Measurements from ENCODE around the gene FAM217B. TPM values are rescaled to one million over a fixed set of nuclear protein-coding genes. Genes with fewer than 3 reads are reported as not detected.

FAM217B gene
- total RNA-seq, 1 donor from 2014 or later: 15.1 TPM

DNA sequence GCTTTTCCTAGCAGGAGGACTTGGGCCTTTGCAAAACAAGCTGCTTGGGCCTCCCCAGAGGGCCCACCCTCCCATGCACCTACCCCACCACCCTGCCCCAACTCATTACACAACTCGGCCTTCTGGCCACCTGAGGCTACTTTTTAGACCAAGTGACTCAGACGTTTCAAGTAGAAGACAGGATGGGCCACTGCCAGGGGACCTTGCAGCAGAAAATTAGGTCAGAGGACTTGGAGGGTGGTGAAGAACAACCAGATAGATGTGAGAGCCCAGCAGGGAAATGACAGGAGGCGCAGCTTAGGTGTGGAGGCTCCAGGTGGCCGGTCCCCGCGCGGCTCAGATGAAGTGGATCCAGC, 1.5 kb upstream of the FAM217B start:
- no peaks in the 10 kb centered on the region for H3K9me3 Mint-ChIP-seq
- intact Hi-C loops (cut with micrococcal nuclease): no loop called here

DNA sequence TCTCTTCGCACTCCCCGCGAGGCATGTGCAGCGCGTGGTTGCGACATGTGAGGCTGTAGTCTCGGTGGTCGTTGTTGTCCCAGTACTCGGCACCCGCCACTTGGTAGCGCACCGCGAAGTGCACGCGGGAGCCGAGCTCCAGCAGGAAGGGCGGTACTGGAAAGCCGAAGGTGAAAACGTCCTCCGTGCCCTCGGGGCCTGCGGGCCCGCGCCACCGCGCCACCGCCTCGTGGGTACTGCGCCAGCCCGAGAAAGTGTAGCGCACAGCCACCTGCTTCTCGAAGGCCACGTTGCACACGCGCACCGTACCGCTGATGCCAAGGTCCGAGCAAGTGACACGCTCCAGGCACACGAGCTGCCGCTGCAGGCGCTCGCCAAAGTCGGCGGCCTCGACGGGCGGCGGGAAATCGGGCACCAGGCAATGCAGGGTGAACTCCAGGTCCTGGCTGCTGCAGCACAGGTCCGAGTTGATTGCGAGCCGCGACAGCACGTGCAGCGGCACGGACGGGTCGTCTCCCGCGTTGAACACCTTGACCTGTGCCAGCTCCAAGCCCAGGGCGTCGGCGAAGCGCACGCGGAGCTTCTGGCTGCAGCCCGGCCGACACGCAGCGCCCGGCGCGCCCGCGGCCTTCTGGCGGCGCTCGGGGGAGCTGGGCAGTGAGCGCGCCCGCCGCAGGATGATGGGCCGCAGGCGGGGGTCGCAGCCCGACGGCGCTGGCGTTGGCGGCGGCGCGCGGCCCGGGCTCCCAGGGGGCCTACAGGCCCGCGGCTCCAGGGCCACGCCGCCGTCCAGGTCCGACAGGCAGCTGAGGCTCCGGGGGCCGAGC, 924 bp upstream of the FAM217B start:
- ATAC-seq (ENCODE audit: low read depth) (no peak), DNase-seq (peak; percentile 20)
- Mint-ChIP-seq H3K36me3 (ENCODE audit: low read depth) (peaks cover 27% of the 10 kb centered on the region), H3K9me3 (no peaks in the 10 kb centered on the region), H3K27ac (no peak overlapping the region), H3K4me3 (peak overlapping the region; percentile 97), H3K4me1 (peaks cover 39% of the 10 kb centered on the region), H3K27me3 (no peaks in the 10 kb centered on the region)
- CTCF ChIA-PET: interaction anchor here (1.0 to 1.5 kb wide), 2 partner anchors 9 to 323 kb away, joined by 3 to 4 read pairs; no protein-coding TSS in a partner anchor
- intact Hi-C loops (cut with micrococcal nuclease): no loop called here
- TF ChIP-seq, protein P1, sequence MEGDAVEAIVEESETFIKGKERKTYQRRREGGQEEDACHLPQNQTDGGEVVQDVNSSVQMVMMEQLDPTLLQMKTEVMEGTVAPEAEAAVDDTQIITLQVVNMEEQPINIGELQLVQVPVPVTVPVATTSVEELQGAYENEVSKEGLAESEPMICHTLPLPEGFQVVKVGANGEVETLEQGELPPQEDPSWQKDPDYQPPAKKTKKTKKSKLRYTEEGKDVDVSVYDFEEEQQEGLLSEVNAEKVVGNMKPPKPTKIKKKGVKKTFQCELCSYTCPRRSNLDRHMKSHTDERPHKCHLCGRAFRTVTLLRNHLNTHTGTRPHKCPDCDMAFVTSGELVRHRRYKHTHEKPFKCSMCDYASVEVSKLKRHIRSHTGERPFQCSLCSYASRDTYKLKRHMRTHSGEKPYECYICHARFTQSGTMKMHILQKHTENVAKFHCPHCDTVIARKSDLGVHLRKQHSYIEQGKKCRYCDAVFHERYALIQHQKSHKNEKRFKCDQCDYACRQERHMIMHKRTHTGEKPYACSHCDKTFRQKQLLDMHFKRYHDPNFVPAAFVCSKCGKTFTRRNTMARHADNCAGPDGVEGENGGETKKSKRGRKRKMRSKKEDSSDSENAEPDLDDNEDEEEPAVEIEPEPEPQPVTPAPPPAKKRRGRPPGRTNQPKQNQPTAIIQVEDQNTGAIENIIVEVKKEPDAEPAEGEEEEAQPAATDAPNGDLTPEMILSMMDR (IDR thresholded peaks at IDR 0.05): no peak
- POLR2A ChIA-PET: interaction anchor here (0.9 to 2.3 kb wide), 3 partner anchors 9 to 119 kb away, joined by 4 to 8 read pairs (median 7); no protein-coding TSS in a partner anchor

More for the DNA sequence above, 1.5 kb upstream of the FAM217B start:
- no peak for DNase-seq
- ChIA-PET POLR2A (interaction anchor here (2.3 kb wide), 1 partner anchor 10 kb away, joined by 7 read pairs; no protein-coding TSS in a partner anchor), CTCF (no interaction called here)
- H3K36me3 Mint-ChIP-seq (ENCODE audit: low read depth): peaks cover 21% of the 10 kb centered on the region
- no peaks in the 10 kb centered on the region for H3K27me3 Mint-ChIP-seq
- TF ChIP-seq, protein P1 (IDR thresholded peaks at IDR 0.05): no peak
- H3K4me1 Mint-ChIP-seq: peaks cover 40% of the 10 kb centered on the region
- no peak overlapping the region for H3K27ac Mint-ChIP-seq
- H3K4me3 Mint-ChIP-seq: peak overlapping the region; percentile 78
- ATAC-seq (ENCODE audit: low read depth): no peak

DNA sequence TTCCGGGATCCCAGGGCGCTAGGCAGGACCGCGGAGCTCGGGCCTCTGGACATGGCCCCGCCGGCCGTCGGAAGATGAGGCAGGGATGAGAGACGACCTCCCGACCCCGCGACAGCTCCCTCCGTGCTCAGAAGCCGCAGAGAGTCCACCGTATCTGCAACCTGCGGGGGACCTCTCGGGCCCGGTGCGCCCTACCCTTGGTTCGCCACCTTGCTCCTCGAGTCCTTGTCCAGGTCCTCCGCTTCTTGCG, 385 bp upstream of the FAM217B start:
- ATAC-seq (ENCODE audit: low read depth): peak; percentile 9
- Mint-ChIP-seq H3K27me3 (no peaks in the 10 kb centered on the region), H3K4me3 (peak overlapping the region; percentile 97), H3K36me3 (ENCODE audit: low read depth) (peaks cover 32% of the 10 kb centered on the region), H3K9me3 (no peaks in the 10 kb centered on the region), H3K27ac (peak overlapping the region; percentile 73), H3K4me1 (peaks cover 37% of the 10 kb centered on the region)
- DNase-seq: no peak
- CTCF ChIA-PET: interaction anchor here (0.7 to 1.5 kb wide), 4 partner anchors 9 to 322 kb away, joined by 3 to 4 read pairs (median 3); no protein-coding TSS in a partner anchor
- intact Hi-C loops (cut with micrococcal nuclease): loop anchor here (1.0 to 5.0 kb wide), 2 partner anchors 9 to 1288 kb away; partner anchors contain the start of gene STX16
- TF ChIP-seq, protein P1 (IDR thresholded peaks at IDR 0.05): no peak
- POLR2A ChIA-PET: interaction anchor here (0.9 to 2.3 kb wide), 4 partner anchors 9 to 118 kb away, joined by 3 to 8 read pairs (median 6); no protein-coding TSS in a partner anchor

DNA sequence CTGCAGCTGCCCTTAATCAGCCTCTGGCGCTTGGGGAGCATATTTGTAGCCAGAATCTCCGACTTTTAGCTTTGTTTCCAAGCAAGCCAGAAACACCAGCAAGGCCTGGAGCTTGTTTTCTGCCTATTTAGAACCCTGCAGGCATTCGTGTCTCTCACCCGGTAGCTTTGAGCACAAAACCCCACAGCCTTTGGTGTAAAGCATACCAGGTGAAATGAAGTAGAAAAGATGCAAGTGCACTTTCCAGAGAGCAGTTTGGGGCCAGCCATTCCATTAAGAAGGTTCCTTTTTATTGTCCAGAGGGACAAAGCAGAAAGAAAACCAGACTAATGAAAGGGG, 736 bp downstream of the FAM217B start:
- ChIA-PET POLR2A (interaction anchor here (2.3 kb wide), 1 partner anchor 8 kb away, joined by 7 read pairs; no protein-coding TSS in a partner anchor), CTCF (interaction anchor here (0.9 to 2.0 kb wide), 4 partner anchors 10 to 321 kb away, joined by 3 to 7 read pairs (median 3); no protein-coding TSS in a partner anchor)
- H3K4me3 Mint-ChIP-seq: peak overlapping the region; percentile 97
- peak overlapping the region; percentile 95 for H3K27ac Mint-ChIP-seq
- peaks cover 42% of the 10 kb centered on the region for H3K36me3 Mint-ChIP-seq (ENCODE audit: low read depth)
- DNase-seq (no peak), ATAC-seq (ENCODE audit: low read depth) (no peak)
- TF ChIP-seq, protein P1 (IDR thresholded peaks at IDR 0.05): no peak
- no peaks in the 10 kb centered on the region for H3K9me3 Mint-ChIP-seq
- H3K27me3 Mint-ChIP-seq: no peaks in the 10 kb centered on the region
- intact Hi-C loops (cut with micrococcal nuclease): loop anchor here (1.0 to 5.0 kb wide), 2 partner anchors 8 to 1289 kb away; partner anchors contain the start of gene STX16
- H3K4me1 Mint-ChIP-seq: peaks cover 37% of the 10 kb centered on the region

DNA sequence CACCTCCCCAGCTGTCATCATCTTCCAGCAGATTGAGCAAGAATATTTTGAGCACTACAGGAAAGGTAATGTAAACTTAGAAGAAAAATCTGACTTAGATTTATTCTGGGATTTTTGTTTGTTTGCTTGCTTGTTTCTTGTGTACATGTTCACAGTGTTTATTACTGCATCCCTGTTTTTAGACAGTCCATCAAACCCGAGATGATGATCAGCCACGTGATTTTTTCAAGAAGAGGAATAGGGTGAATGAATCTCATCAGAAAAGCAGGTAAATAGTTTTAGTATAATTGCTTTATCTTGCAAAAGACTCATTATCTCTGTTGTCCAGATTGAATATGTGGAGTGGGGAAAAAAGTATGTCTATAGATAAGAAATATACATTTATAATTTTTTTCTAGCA, 2.1 kb downstream of the FAM217B start:
- Mint-ChIP-seq H3K36me3 (ENCODE audit: low read depth) (peaks cover 40% of the 10 kb centered on the region), H3K9me3 (no peaks in the 10 kb centered on the region), H3K27ac (no peak overlapping the region), H3K4me1 (peaks cover 31% of the 10 kb centered on the region), H3K27me3 (no peaks in the 10 kb centered on the region), H3K4me3 (no peak overlapping the region)
- DNase-seq (no peak), ATAC-seq (ENCODE audit: low read depth) (no peak)
- POLR2A ChIA-PET: no interaction called here
- CTCF ChIA-PET: interaction anchor here (2.0 kb wide), 1 partner anchor 8 kb away, joined by 7 read pairs; no protein-coding TSS in a partner anchor
- intact Hi-C loops (cut with micrococcal nuclease): loop anchor here (5.0 kb wide), 1 partner anchor 1290 kb away; the partner anchor contains the start of gene STX16
- TF ChIP-seq, protein P1 (IDR thresholded peaks at IDR 0.05): no peak
